ENCODE results near the gene URAD.

The URAD gene

GRCh38 chr13:27963491-27963890, 25.0 kb downstream of the URAD start:
- TF ChIP-seq, protein P1, sequence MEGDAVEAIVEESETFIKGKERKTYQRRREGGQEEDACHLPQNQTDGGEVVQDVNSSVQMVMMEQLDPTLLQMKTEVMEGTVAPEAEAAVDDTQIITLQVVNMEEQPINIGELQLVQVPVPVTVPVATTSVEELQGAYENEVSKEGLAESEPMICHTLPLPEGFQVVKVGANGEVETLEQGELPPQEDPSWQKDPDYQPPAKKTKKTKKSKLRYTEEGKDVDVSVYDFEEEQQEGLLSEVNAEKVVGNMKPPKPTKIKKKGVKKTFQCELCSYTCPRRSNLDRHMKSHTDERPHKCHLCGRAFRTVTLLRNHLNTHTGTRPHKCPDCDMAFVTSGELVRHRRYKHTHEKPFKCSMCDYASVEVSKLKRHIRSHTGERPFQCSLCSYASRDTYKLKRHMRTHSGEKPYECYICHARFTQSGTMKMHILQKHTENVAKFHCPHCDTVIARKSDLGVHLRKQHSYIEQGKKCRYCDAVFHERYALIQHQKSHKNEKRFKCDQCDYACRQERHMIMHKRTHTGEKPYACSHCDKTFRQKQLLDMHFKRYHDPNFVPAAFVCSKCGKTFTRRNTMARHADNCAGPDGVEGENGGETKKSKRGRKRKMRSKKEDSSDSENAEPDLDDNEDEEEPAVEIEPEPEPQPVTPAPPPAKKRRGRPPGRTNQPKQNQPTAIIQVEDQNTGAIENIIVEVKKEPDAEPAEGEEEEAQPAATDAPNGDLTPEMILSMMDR (IDR thresholded peaks at IDR 0.05; ENCODE audit: low read depth, low read length): no peak
- no peak for DNase-seq (ENCODE audit: low read depth)
- no peak overlapping the region for H3K4me3 ChIP-seq (ENCODE audit: low read depth, low read length)

- TF ChIP-seq POLR2A (IDR thresholded peaks at IDR 0.05; ENCODE audit: extremely low read depth, insufficient read length): no peak
- no peak for TF ChIP-seq MYC (IDR thresholded peaks at IDR 0.05; ENCODE audit: low read depth, low read length)
- TF ChIP-seq, protein P1 (IDR thresholded peaks at IDR 0.05; ENCODE audit: low read depth, low read length): no peak
- TF ChIP-seq, protein P2, sequence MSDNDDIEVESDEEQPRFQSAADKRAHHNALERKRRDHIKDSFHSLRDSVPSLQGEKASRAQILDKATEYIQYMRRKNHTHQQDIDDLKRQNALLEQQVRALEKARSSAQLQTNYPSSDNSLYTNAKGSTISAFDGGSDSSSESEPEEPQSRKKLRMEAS (IDR thresholded peaks at IDR 0.05; ENCODE audit: low read depth, low read length): no peak
- H3K4me3 ChIP-seq (ENCODE audit: low read depth, low read length): no peak overlapping the region
Observed at GRCh38 chr13:27962982-27963381, 25.5 kb downstream of the URAD start.

DNA sequence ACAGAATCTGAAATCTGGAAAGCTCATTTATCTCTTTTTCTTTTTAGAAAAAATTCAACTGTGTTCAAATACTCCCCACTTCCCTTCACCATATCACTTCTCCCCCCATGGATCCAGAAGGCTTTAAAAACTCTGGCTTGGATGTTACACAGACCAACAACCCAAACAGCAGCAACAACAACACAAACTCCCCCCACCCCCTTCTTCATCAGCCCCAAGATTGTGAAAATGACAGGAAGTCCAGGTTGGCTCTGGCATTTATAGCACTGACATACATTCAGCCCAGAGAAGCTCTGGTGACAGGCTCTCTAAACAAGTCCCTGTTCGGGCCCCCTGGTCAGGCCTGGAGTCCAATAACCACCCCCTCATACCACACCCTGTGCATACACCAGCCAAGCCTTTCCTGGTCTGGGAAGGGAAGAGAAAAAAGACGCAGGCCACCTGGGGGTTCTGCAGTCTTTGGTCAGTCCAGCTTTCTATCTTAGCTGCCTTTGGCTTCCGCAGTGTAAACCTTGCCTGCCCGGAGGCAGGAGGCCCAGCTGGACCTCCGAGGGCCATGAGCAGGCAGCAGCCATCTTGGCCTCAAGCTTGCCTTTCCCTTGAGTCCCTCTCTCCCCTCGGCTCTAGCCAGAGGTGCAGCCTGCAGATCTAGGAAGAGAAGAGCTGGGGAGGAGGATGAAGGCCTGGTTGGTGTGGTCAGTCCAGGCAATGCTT, 26.2 kb downstream of the URAD start:
- no peak for TF ChIP-seq POLR2A (IDR thresholded peaks at IDR 0.05; ENCODE audit: extremely low read depth, insufficient read length)
- TF ChIP-seq, protein P2 (IDR thresholded peaks at IDR 0.05; ENCODE audit: low read depth, low read length): no peak
- TF ChIP-seq MYC (IDR thresholded peaks at IDR 0.05; ENCODE audit: low read depth, low read length): no peak
- TF ChIP-seq, protein P1 (IDR thresholded peaks at IDR 0.05; ENCODE audit: low read depth, low read length): no peak
- no peak overlapping the region for H3K4me3 ChIP-seq (ENCODE audit: low read depth, low read length)
- no peak for DNase-seq (ENCODE audit: low read depth)

More at GRCh38 chr13:27962982-27963381, 25.5 kb downstream of the URAD start:
- no peak for DNase-seq (ENCODE audit: low read depth)

- TF ChIP-seq, protein P2 (IDR thresholded peaks at IDR 0.05; ENCODE audit: low read depth, low read length): no peak
- TF ChIP-seq MYC (IDR thresholded peaks at IDR 0.05; ENCODE audit: low read depth, low read length) (no peak), POLR2A (IDR thresholded peaks at IDR 0.05; ENCODE audit: extremely low read depth, insufficient read length) (no peak)
- TF ChIP-seq, protein P1 (IDR thresholded peaks at IDR 0.05; ENCODE audit: low read depth, low read length): no peak
- H3K4me3 ChIP-seq (ENCODE audit: low read depth, low read length): no peak overlapping the region
- no peak for DNase-seq (ENCODE audit: low read depth)
Observed at GRCh38 chr13:27961227-27962085, 27.0 kb downstream of the URAD start.

DNA sequence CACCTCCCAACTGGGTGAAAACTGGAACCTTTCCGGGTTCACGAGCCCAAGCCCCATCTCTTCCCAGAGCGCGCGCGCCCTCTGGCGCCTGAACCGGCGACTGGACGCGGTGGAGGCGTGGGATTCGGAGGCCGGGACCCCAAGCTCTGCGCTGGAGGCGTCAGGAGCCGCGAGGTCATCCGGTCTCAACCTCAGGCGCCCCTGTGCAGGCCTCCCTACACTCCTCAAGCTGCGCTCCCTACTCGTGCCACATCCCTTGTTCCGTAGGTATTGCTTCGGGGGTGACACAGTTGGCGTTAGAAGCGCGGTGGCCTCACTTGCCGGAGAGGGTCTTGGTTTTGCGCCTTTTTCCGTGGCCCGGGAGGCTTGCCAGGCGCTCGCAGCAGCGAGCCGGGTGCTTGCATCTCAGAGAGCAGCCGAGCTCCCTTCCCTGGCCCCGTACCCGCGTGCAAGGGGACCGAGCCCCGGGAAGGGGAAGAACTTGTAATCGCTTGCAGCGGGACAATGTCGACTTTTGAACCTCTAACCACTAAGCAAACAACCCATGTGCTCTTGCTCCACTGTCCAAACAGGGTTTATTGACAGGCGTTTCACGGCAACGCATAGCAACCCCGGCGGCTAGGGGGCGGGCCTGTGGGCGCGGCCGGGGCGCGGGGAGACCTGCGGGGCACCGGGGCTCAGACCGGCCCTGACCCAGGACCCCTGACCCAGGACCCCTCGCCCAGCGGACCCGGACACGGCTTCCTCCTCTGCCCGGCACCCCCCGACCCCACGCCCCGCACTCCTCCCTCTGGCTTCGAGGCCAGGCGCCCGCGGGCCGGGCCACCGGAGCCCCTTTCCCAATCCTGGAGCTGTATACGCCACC, 27.9 kb downstream of the URAD start:
- TF ChIP-seq, protein P1 (IDR thresholded peaks at IDR 0.05; ENCODE audit: low read depth, low read length): peak; percentile 79
- no peak for TF ChIP-seq POLR2A (IDR thresholded peaks at IDR 0.05; ENCODE audit: extremely low read depth, insufficient read length)
- TF ChIP-seq MYC (IDR thresholded peaks at IDR 0.05; ENCODE audit: low read depth, low read length): peak; percentile 96
- TF ChIP-seq, protein P2 (IDR thresholded peaks at IDR 0.05; ENCODE audit: low read depth, low read length): peak; percentile 96
- DNase-seq (ENCODE audit: low read depth): peak; percentile 93
- peak overlapping the region; percentile 57 for H3K4me3 ChIP-seq (ENCODE audit: low read depth, low read length)

Data from NB4 (cell line).